HEK293T (cell line): ENCODE data around the gene MGAT5.

Experiments used
- BHLHE40 ChIP-seq: fragments of 450-650 bp; IDR thresholded peaks from 2 replicates; pipeline ENCODE4 v1.6.1; 2016; ENCODE audit warnings: mild to moderate bottlenecking, moderate library complexity, borderline replicate concordance
- ELF4 ChIP-seq: fragments of 450-650 bp; IDR thresholded peaks from 2 replicates; pipeline ENCODE4 v1.6.1; 2017; ENCODE audit warnings: antibody characterized with exemption
- FOXM1 ChIP-seq: fragments of 450-650 bp; IDR thresholded peaks from 2 replicates; pipeline ENCODE4 v1.6.1; 2017; ENCODE audit warnings: mild to moderate bottlenecking, borderline replicate concordance
- L3MBTL2 ChIP-seq: fragments of 450-650 bp; conservative IDR thresholded peaks from 2 replicates; pipeline ENCODE4 v1.6.1; 2016; ENCODE audit warnings: mild to moderate bottlenecking
- NFRKB ChIP-seq: fragments of 450-650 bp; IDR thresholded peaks from 2 replicates; pipeline ENCODE4 v1.6.1; 2016; ENCODE audit warnings: mild to moderate bottlenecking, moderate library complexity
- PKNOX1 ChIP-seq: fragments of 450-650 bp; IDR thresholded peaks from 2 replicates; pipeline ENCODE4 v1.6.1; 2016
- SP1 ChIP-seq: fragments of 450-650 bp; IDR thresholded peaks from 2 replicates; pipeline ENCODE4 v1.6.1; 2017
- SUZ12 ChIP-seq: fragments of 450-650 bp; IDR thresholded peaks from 2 replicates; pipeline ENCODE4 v1.6.1; 2016; ENCODE audit warnings: mild to moderate bottlenecking

GRCh38 chr2:134220344-134220974 is 33.4 kb upstream of the MGAT5 start:
- TF ChIP-seq ELF4 (no peak), SUZ12 (no peak), NFRKB (no peak), FOXM1 (no peak), PKNOX1 (no peak), SP1 (no peak), L3MBTL2 (no peak), BHLHE40 (no peak)
